Spleen (tissue), 11 donors: ENCODE data around the gene PTPRN2. TPM values are rescaled to one million over a fixed set of nuclear protein-coding genes. Genes with fewer than 3 reads are reported as not detected.
"Not testable (repeated sequence)": the region's sequence is repeated elsewhere in the genome, so short reads cannot be mapped to it uniquely, and the experiment has no call there.

Source experiments
- DNase-seq: peaks from one replicate; pipeline ENCODE4 v3.0.0-alpha.2; 2020
- H3K27ac ChIP-seq, 8 donors: fragments of 200-600 bp; sonication (generic) in 7 of 8; 1 replicate in 4 of 8; 2 replicates in 4 of 8; pipeline versions ENCODE4 v1.5.0 to v1.8.0; 2016 to 2021; ENCODE audit warnings: inconsistent platforms in 4 of 8, mild to moderate bottlenecking in 4 of 8, moderate library complexity in 1 of 8
- H3K27me3 ChIP-seq, 7 donors: fragments of 200-600 bp; sonication (generic) in 6 of 7; replicated peaks in 1 of 7; 1 replicate in 4 of 7; 2 replicates in 3 of 7; pipeline versions ENCODE4 v1.5.0 to v1.8.0; 2016 to 2021; ENCODE audit warnings: inconsistent platforms in 3 of 7, mild to moderate bottlenecking in 1 of 7
- H3K36me3 ChIP-seq, 6 donors: fragments of 200-600 bp; sonication (generic) in 5 of 6; 1 replicate in 4 of 6; 2 replicates in 2 of 6; pipeline versions ENCODE4 v1.5.0 to v1.8.0; 2016 to 2021; ENCODE audit warnings: inconsistent platforms in 2 of 6
- H3K4me1 ChIP-seq, 6 donors: fragments of 200-600 bp; sonication (generic) in 5 of 6; 1 replicate in 3 of 6; 2 replicates in 3 of 6; pipeline versions ENCODE4 v1.5.0 to v1.8.0; 2016 to 2021; ENCODE audit warnings: inconsistent platforms in 3 of 6
- H3K4me3 ChIP-seq, 8 donors: fragments of 200-600 bp; sonication (generic) in 7 of 8; 1 replicate in 4 of 8; 2 replicates in 4 of 8; pipeline versions ENCODE4 v1.5.0 to v1.8.0; 2016 to 2021; ENCODE audit warnings: inconsistent platforms in 4 of 8, mild to moderate bottlenecking in 4 of 8, moderate library complexity in 2 of 8
- H3K9me3 ChIP-seq, 8 donors: fragments of 200-600 bp; sonication (generic) in 7 of 8; 1 replicate in 4 of 8; 2 replicates in 4 of 8; pipeline versions ENCODE4 v1.5.0 to v1.8.0; 2016 to 2021; ENCODE audit warnings: inconsistent platforms in 4 of 8
- POLR2A ChIP-seq, 3 donors: fragments of 450-650 bp; IDR thresholded peaks; one replicate each; pipeline ENCODE4 v1.5.1; 2017; ENCODE audit warnings: antibody characterized with exemption in 3 of 3, mild to moderate bottlenecking in 1 of 3
- POLR2AphosphoS5 ChIP-seq, 3 donors: sonication (generic); formaldehyde crosslinking; IDR thresholded peaks; one replicate each; pipeline ENCODE4 v1.5.1; 2017; ENCODE audit warnings: antibody characterized with exemption in 3 of 3
- WGBS, 5 donors: extraction: QIAGEN DNeasy Blood & Tissue Kit in 3 of 5; methylation state at CpG; one replicate each; pipeline versions ENCODE4 v1.1.5 to v1.1.7; 2013 to 2018; 5-methylcytosine and 5-hydroxymethylcytosine counted together
- intact Hi-C: fragments of 100-400 bp; cut with DNase I; formaldehyde crosslinking; loops from one replicate; pipeline ENCODE4 v1.15.0; 2023; ENCODE audit warnings: low total_unique reads
- polyA plus RNA-seq, 3 donors: library from polyadenylated mRNA; stranded (reverse); fragments of 200-250 nt; gene quantifications; one replicate each; pipeline ENCODE4 v1.2.1, GENCODE V29; 2013
- total RNA-seq, 7 donors: library from RNA; depleted of rRNA in 3 of 7; stranded (reverse); fragments of >200 nt in 3 of 7; fragmentation: NEBNext Ultra II Directional in 4 of 7; extraction: Animal tissue kit (Norgen Biotek cat#: 25700) in 4 of 7; gene quantifications; one replicate each; pipeline versions ENCODE4 v1.1.0 to v1.2.1, GENCODE V29; 2016 to 2021
- TF ChIP-seq, protein P1 (sequence below), 11 experiments: fragments of 200-600 bp in 7 of 11; fragments of 450-650 bp in 4 of 11; sonication (generic) in 4 of 11; IDR thresholded peaks in 8 of 11; conservative IDR thresholded peaks in 3 of 11; 1 replicate in 7 of 11; 2 replicates in 4 of 11; pipeline versions ENCODE4 v1.4.0 to v1.8.0; 2016 to 2021; ENCODE audit warnings: antibody characterized with exemption in 11 of 11, inconsistent platforms in 4 of 11, mild to moderate bottlenecking in 1 of 11
- donor health status: healthy with polysubstance abuse.
- donor health status: DM: no; HTN: no; CAD: no; lungs with moderate emphysema.
- donor health status: DM: no; HTN: no; CAD: no.
- donor health status: Bipolar disorder and iron deficiency.
- donor health status: healthy.
- donor health status: DM: no; HTN: no; CAD: no.
- donor health status: DM: yes; HTN: yes; CAD: no.

Gene PTPRN2
- total and polyA plus RNA-seq, 10 donors: 7.0 to 22.8 (median 16.8) TPM

- DNase-seq: no peak
- Histone ChIP-seq H3K4me1 (no peaks in the 10 kb centered on the region), H3K36me3 (no peaks in the 10 kb centered on the region), H3K9me3 (no peaks in the 10 kb centered on the region), H3K27me3 (peaks cover 0 to 6% (median 0%) of the 10 kb centered on the region in 7 donors), H3K4me3 (no peak overlapping the region), H3K27ac (no peak overlapping the region)
- 71 to 85% (median 80%) methylated on average over 9 to 11 of the region's 11 CpGs for WGBS, 5 donors
- TF ChIP-seq POLR2A (IDR thresholded peaks at IDR 0.05) (no peak), POLR2AphosphoS5 (IDR thresholded peaks at IDR 0.05) (no peak)
- TF ChIP-seq, protein P1, sequence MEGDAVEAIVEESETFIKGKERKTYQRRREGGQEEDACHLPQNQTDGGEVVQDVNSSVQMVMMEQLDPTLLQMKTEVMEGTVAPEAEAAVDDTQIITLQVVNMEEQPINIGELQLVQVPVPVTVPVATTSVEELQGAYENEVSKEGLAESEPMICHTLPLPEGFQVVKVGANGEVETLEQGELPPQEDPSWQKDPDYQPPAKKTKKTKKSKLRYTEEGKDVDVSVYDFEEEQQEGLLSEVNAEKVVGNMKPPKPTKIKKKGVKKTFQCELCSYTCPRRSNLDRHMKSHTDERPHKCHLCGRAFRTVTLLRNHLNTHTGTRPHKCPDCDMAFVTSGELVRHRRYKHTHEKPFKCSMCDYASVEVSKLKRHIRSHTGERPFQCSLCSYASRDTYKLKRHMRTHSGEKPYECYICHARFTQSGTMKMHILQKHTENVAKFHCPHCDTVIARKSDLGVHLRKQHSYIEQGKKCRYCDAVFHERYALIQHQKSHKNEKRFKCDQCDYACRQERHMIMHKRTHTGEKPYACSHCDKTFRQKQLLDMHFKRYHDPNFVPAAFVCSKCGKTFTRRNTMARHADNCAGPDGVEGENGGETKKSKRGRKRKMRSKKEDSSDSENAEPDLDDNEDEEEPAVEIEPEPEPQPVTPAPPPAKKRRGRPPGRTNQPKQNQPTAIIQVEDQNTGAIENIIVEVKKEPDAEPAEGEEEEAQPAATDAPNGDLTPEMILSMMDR (IDR thresholded peaks at IDR 0.05 in 8 of 11, conservative IDR thresholded peaks at IDR 0.05 in 3 of 11): no peak
- intact Hi-C loops: no loop called here
Observed at GRCh38 chr7:157729566-157729965, 858.1 kb downstream of the PTPRN2 start.

DNA sequence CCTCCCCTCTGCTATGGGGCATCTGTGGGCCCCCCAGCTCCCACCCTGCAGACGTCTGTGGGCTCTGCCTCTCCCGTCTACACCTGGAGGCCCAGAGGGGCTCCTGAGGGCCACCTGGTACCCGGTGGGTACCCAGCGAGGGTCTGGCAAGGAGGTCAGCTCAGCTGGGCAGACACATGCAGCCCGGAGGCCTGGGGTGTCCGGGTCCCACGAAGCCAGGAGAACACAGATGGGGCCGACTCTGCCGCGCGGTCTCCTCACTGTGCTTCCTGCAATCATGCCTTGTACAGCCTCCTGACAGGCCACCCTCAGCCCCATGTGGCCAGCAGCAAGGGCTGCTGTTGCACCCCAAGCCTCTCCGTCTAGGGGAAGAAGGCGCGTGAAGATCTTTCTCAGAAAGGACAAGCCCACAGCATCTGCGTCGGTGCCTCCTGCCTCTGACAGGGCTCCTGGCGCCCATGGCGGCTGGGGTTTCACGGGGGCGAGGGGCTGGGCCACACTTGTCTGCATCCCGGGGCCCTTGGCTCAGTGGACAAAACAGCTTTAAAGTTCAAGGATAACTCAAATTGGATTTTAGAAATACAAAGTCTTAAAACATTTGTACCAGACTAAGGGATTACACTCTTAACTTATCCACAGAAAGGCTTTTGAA lies 859.5 kb downstream of the PTPRN2 start:
- DNase-seq: no peak
- Histone ChIP-seq H3K4me3 (no peak overlapping the region), H3K4me1 (no peaks in the 10 kb centered on the region), H3K9me3 (no peaks in the 10 kb centered on the region), H3K27ac (no peak overlapping the region), H3K36me3 (no peaks in the 10 kb centered on the region), H3K27me3 (peaks cover 0 to 19% (median 0%) of the 10 kb centered on the region in 7 donors)
- intact Hi-C loops: no loop called here
- 86 to 90% (median 86%) methylated on average over 21 of the region's 21 CpGs for WGBS, 5 donors
- TF ChIP-seq, protein P1 (IDR thresholded peaks at IDR 0.05 in 8 of 11, conservative IDR thresholded peaks at IDR 0.05 in 3 of 11): no peak
- TF ChIP-seq POLR2AphosphoS5 (IDR thresholded peaks at IDR 0.05) (no peak), POLR2A (IDR thresholded peaks at IDR 0.05) (no peak)

DNA sequence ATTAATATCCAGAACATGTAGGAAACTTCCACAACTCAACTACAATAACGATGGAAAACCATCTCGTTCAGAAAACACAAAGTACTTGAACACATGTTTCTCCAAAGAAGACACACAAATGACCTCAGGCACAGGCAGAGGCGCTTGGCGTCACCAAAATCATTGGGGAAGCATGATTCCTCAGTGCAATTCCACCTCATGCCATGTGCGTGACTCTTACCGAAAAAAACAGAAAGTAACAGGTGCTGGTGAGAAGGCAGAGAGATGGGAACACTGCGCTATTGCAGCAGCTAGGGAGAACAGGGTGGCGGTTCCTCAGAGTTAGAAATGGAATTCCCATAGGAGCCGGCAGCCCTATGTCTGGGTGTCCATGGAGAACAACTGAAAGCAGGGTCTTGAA lies 860.9 kb downstream of the PTPRN2 start:
- no peak for DNase-seq
- intact Hi-C loops: no loop called here
- TF ChIP-seq POLR2AphosphoS5 (IDR thresholded peaks at IDR 0.05) (no peak), POLR2A (IDR thresholded peaks at IDR 0.05) (no peak)
- TF ChIP-seq, protein P1 (IDR thresholded peaks at IDR 0.05 in 8 of 11, conservative IDR thresholded peaks at IDR 0.05 in 3 of 11): no peak
- Histone ChIP-seq H3K27ac (no peak overlapping the region), H3K4me3 (no peak overlapping the region), H3K4me1 (no peaks in the 10 kb centered on the region), H3K9me3 (no peaks in the 10 kb centered on the region), H3K27me3 (peaks cover 0 to 32% (median 0%) of the 10 kb centered on the region in 7 donors), H3K36me3 (no peaks in the 10 kb centered on the region)
- WGBS, 5 donors: 86 to 92% (median 87%) methylated on average over 9 of the region's 9 CpGs

DNA sequence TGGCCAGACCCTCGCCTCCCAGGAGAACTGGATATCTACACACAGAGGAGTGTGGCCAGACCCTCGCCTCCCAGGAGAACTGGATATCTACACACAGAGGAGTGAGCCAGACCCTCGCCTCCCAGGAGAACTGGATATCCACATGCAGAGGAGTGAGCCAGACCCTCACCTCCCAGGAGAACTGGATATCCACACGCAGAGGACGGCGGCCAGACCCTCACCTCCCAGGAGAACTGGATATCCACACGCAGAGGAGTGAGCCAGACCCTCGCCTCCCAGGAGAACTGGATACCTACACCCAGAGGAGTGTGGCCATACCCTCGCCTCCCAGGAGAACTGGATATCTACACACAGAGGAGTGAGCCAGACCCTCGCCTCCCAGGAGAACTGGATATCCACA lies 862.3 kb downstream of the PTPRN2 start:
- H3K27me3 ChIP-seq: peaks cover 0 to 32% (median 0%) of the 10 kb centered on the region in 7 donors
- H3K27ac ChIP-seq, DNase-seq, H3K9me3 ChIP-seq, H3K4me1 ChIP-seq, intact Hi-C loops, H3K36me3 ChIP-seq, H3K4me3 ChIP-seq: not testable (repeated sequence)
- WGBS, 5 donors: 65 to 89% (median 82%) methylated on average over 6 to 10 of the region's 10 CpGs
